Natural killer cell treated with Interleukin-12 subunit alpha and Interleukin-12 subunit beta and Interleukin-15 and Interleukin-18, amount 100 ng/mL, for 72 hours (primary cell): Measurements from ENCODE around the gene FAM217A. TPM values are rescaled to one million over a fixed set of nuclear protein-coding genes. Genes with fewer than 3 reads are reported as not detected.
"Not testable (repeated sequence)": the region's sequence is repeated elsewhere in the genome, so short reads cannot be mapped to it uniquely, and the experiment has no call there.

Source experiments
- ATAC-seq, 2 donors: fragments of 150-1000 bp; cut with Tn5 transposase in 1 of 2; sonication (Bioruptor Pico), chemical (Tn5 transposase) in 1 of 2; 2 replicates each; pipeline ENCODE4 v1.10.0; 2021
- DNase-seq: peaks from one replicate; pipeline ENCODE4 v3.0.0; 2022; ENCODE audit warnings: low spot score
- H3K27ac Mint-ChIP-seq, 2 donors: 1 replicate in 1 of 2; 2 replicates in 1 of 2; pipeline ENCODE4 v1.8.0; 2022; ENCODE audit warnings: mixed read lengths in 2 of 2, mild to moderate bottlenecking in 1 of 2, moderate library complexity in 1 of 2
- H3K27me3 Mint-ChIP-seq, 2 donors: 1 replicate in 1 of 2; 2 replicates in 1 of 2; pipeline ENCODE4 v1.8.0; 2022; ENCODE audit warnings: mixed read lengths in 2 of 2
- H3K36me3 Mint-ChIP-seq: one replicate; pipeline ENCODE4 v1.8.0; 2022; ENCODE audit warnings: mixed read lengths
- H3K4me1 Mint-ChIP-seq, 2 donors: 1 replicate in 1 of 2; 2 replicates in 1 of 2; pipeline ENCODE4 v1.8.0; 2022; ENCODE audit warnings: low read depth in 2 of 2, mixed read lengths in 2 of 2, mild to moderate bottlenecking in 1 of 2
- H3K4me3 Mint-ChIP-seq: one replicate; pipeline ENCODE4 v1.8.0; 2022; ENCODE audit warnings: mixed read lengths
- H3K9me3 Mint-ChIP-seq: 2 replicates; pipeline ENCODE4 v1.8.0; 2022; ENCODE audit warnings: mixed read lengths
- total RNA-seq, 2 donors: library from RNA; stranded (reverse); gene quantifications; one replicate each; pipeline ENCODE4 v1.2.3, GENCODE V29; 2022

FAM217A gene
- not detected for total RNA-seq

- no peaks in the 10 kb centered on the region for H3K4me1 Mint-ChIP-seq
- H3K36me3 Mint-ChIP-seq = no peaks in the 10 kb centered on the region
- peaks cover 19 to 23% of the 10 kb centered on the region in 2 donors for H3K27me3 Mint-ChIP-seq
- H3K27ac Mint-ChIP-seq = no peak within 1 kb of the TSS
- ATAC-seq = peak in 1 of 2 donors; percentile 32
- no peaks in the 10 kb centered on the region for H3K9me3 Mint-ChIP-seq
- DNase-seq = no peak
- no peak within 1 kb of the TSS for H3K4me3 Mint-ChIP-seq
Observed at GRCh38 chr6:4078691-4079471, at the start of gene FAM217A. TSS of gene FAM217A (minus strand) at chr6:4079137. CDS start at chr6:4077414, 1,723 bp downstream.

- no peak for DNase-seq
- H3K4me3 Mint-ChIP-seq = no peak overlapping the region
- peaks cover 0 to 5% of the 10 kb centered on the region in 2 donors for H3K4me1 Mint-ChIP-seq
- H3K9me3 Mint-ChIP-seq = no peaks in the 10 kb centered on the region
- ATAC-seq = no peak
- no peak overlapping the region for H3K27ac Mint-ChIP-seq
- H3K27me3 Mint-ChIP-seq = no peaks in the 10 kb centered on the region
- peaks cover 24% of the 10 kb centered on the region for H3K36me3 Mint-ChIP-seq
Observed at GRCh38 chr6:4128072-4128471, 49.1 kb upstream of the FAM217A start.

GRCh38 chr6:4125933-4126864 is 47.3 kb upstream of the FAM217A start:
- Mint-ChIP-seq H3K27me3 (no peaks in the 10 kb centered on the region), H3K9me3 (no peaks in the 10 kb centered on the region), H3K27ac (no peak overlapping the region), H3K4me3 (no peak overlapping the region), H3K36me3 (peaks cover 27% of the 10 kb centered on the region), H3K4me1 (no peaks in the 10 kb centered on the region)
- DNase-seq = no peak
- ATAC-seq = peak in 1 of 2 donors; percentile 13

- H3K27ac Mint-ChIP-seq = no peak overlapping the region
- DNase-seq (no peak), ATAC-seq (no peak)
- H3K9me3 Mint-ChIP-seq = no peaks in the 10 kb centered on the region
- H3K27me3 Mint-ChIP-seq = no peaks in the 10 kb centered on the region
- no peaks in the 10 kb centered on the region for H3K4me1 Mint-ChIP-seq
- H3K36me3 Mint-ChIP-seq = peaks cover 31% of the 10 kb centered on the region
- H3K4me3 Mint-ChIP-seq = no peak overlapping the region
Observed at GRCh38 chr6:4125500-4125899, 46.6 kb upstream of the FAM217A start.

- Mint-ChIP-seq H3K4me3 (no peak overlapping the region), H3K9me3 (no peaks in the 10 kb centered on the region)
Observed at GRCh38 chr6:4124351-4124750, 45.4 kb upstream of the FAM217A start.

GRCh38 chr6:4115741-4116140 is 36.8 kb upstream of the FAM217A start:
- peaks cover 6 to 22% of the 10 kb centered on the region in 2 donors for H3K27me3 Mint-ChIP-seq
- H3K27ac Mint-ChIP-seq = no peak overlapping the region
- ATAC-seq = no peak
- DNase-seq = no peak
- H3K36me3 Mint-ChIP-seq = peaks cover 32% of the 10 kb centered on the region
- no peak overlapping the region for H3K4me3 Mint-ChIP-seq
- no peaks in the 10 kb centered on the region for H3K4me1 Mint-ChIP-seq
- peaks cover 3% of the 10 kb centered on the region for H3K9me3 Mint-ChIP-seq

More at GRCh38 chr6:4124351-4124750, 45.4 kb upstream of the FAM217A start:
- Mint-ChIP-seq H3K27ac (no peak overlapping the region), H3K36me3 (peaks cover 22% of the 10 kb centered on the region), H3K4me1 (no peaks in the 10 kb centered on the region), H3K27me3 (no peaks in the 10 kb centered on the region)
- DNase-seq (no peak), ATAC-seq (no peak)

- Mint-ChIP-seq H3K27ac (no peak overlapping the region), H3K4me3 (no peak overlapping the region), H3K4me1 (peaks cover 0 to under 1% of the 10 kb centered on the region in 2 donors), H3K36me3 (peaks cover 32% of the 10 kb centered on the region), H3K27me3 (peaks cover 8 to 24% of the 10 kb centered on the region in 2 donors), H3K9me3 (peaks cover 3% of the 10 kb centered on the region)
- DNase-seq = no peak
- ATAC-seq = no peak
Observed at GRCh38 chr6:4114123-4114522, 35.2 kb upstream of the FAM217A start.

- H3K36me3 Mint-ChIP-seq = peaks cover 32% of the 10 kb centered on the region
- H3K4me3 Mint-ChIP-seq = no peak overlapping the region
- DNase-seq = no peak
- peaks cover 0 to 3% of the 10 kb centered on the region in 2 donors for H3K4me1 Mint-ChIP-seq
- H3K27ac Mint-ChIP-seq = no peak overlapping the region
- H3K27me3 Mint-ChIP-seq = peaks cover 10 to 24% of the 10 kb centered on the region in 2 donors
- ATAC-seq = no peak
- peaks cover 3% of the 10 kb centered on the region for H3K9me3 Mint-ChIP-seq
Observed at GRCh38 chr6:4113649-4114048, 34.7 kb upstream of the FAM217A start.

GRCh38 chr6:4112366-4112765 is 33.4 kb upstream of the FAM217A start:
- H3K27me3 Mint-ChIP-seq = peaks cover 13 to 30% of the 10 kb centered on the region in 2 donors
- H3K36me3 Mint-ChIP-seq = peaks cover 32% of the 10 kb centered on the region
- ATAC-seq (no peak), DNase-seq (no peak)
- H3K27ac Mint-ChIP-seq = no peak overlapping the region
- peaks cover 0 to 3% of the 10 kb centered on the region in 2 donors for H3K4me1 Mint-ChIP-seq
- peaks cover 3% of the 10 kb centered on the region for H3K9me3 Mint-ChIP-seq
- H3K4me3 Mint-ChIP-seq = no peak overlapping the region

- peaks cover 20% of the 10 kb centered on the region for H3K36me3 Mint-ChIP-seq
- not testable (repeated sequence) for ATAC-seq
Observed at GRCh38 chr6:4109363-4109815, 30.5 kb upstream of the FAM217A start.

GRCh38 chr6:4108561-4109093 is 29.7 kb upstream of the FAM217A start:
- Mint-ChIP-seq H3K27me3 (peaks cover 15 to 30% of the 10 kb centered on the region in 2 donors), H3K4me3 (no peak overlapping the region), H3K36me3 (peaks cover 13% of the 10 kb centered on the region), H3K9me3 (peaks cover 3% of the 10 kb centered on the region), H3K4me1 (peaks cover 0 to 3% of the 10 kb centered on the region in 2 donors), H3K27ac (no peak overlapping the region)
- DNase-seq (no peak), ATAC-seq (no peak)

More at GRCh38 chr6:4109363-4109815, 30.5 kb upstream of the FAM217A start:
- DNase-seq, H3K27ac Mint-ChIP-seq, H3K4me3 Mint-ChIP-seq, H3K9me3 Mint-ChIP-seq, H3K4me1 Mint-ChIP-seq: not testable (repeated sequence)
- peaks cover 18 to 30% of the 10 kb centered on the region in 2 donors for H3K27me3 Mint-ChIP-seq

GRCh38 chr6:4107873-4108272 is 28.9 kb upstream of the FAM217A start:
- H3K4me1 Mint-ChIP-seq = peaks cover 0 to 3% of the 10 kb centered on the region in 2 donors
- H3K36me3 Mint-ChIP-seq = peaks cover 7% of the 10 kb centered on the region
- ATAC-seq = no peak
- no peak overlapping the region for H3K27ac Mint-ChIP-seq
- no peak overlapping the region for H3K4me3 Mint-ChIP-seq
- DNase-seq = no peak
- peaks cover 3% of the 10 kb centered on the region for H3K9me3 Mint-ChIP-seq
- H3K27me3 Mint-ChIP-seq = peaks cover 13 to 27% of the 10 kb centered on the region in 2 donors

- Mint-ChIP-seq H3K4me1 (peaks cover 0 to 3% of the 10 kb centered on the region in 2 donors), H3K9me3 (no peaks in the 10 kb centered on the region), H3K27me3 (peaks cover 11 to 12% of the 10 kb centered on the region in 2 donors), H3K36me3 (no peaks in the 10 kb centered on the region), H3K27ac (no peak overlapping the region), H3K4me3 (no peak overlapping the region)
- ATAC-seq = no peak
- no peak for DNase-seq
Observed at GRCh38 chr6:4105980-4106536, 27.1 kb upstream of the FAM217A start.
